BJ (cell line): ENCODE data around the gene BRMS1. TPM values are rescaled to one million over a fixed set of nuclear protein-coding genes. Genes with fewer than 3 reads are reported as not detected.

Source experiments
- CTCF ChIA-PET: fragments of 350-600 bp; formaldehyde crosslinking; extraction: SDS; loops from one replicate; lab custom pipeline; 2021; ENCODE audit warnings: antibody characterized with exemption, inconsistent platforms; lab: Yijun Ruan, JAX
- POLR2A ChIA-PET: fragments of 300-600 bp; sonication (Branson Sonifier 250); formaldehyde crosslinking; extraction: SDS; loops from one replicate; lab custom pipeline; 2021; ENCODE audit warnings: antibody characterized with exemption; lab: Charles Lee
- DNase-seq: peaks from one replicate; pipeline ENCODE4 v3.0.0-alpha.2; 2011; ENCODE audit warnings: low read depth
- H3K27me3 ChIP-seq: 2 replicates; pipeline ENCODE4 v1.6.0; 2011; ENCODE audit warnings: low read length; ENCODE audit not compliant: control insufficient read depth, insufficient read depth
- H3K36me3 ChIP-seq: 2 replicates; pipeline ENCODE4 v1.5.1; 2011; ENCODE audit warnings: low read length; ENCODE audit not compliant: control insufficient read depth, insufficient read depth
- H3K4me3 ChIP-seq: 2 replicates; pipeline ENCODE4 v1.5.1; 2011; ENCODE audit warnings: low read depth, mild to moderate bottlenecking, control low read depth, low read length
- CTCF ChIP-seq: IDR thresholded peaks from 2 replicates; pipeline ENCODE4 v1.5.1; 2011; ENCODE audit warnings: low read depth, mild to moderate bottlenecking, control low read depth, inconsistent platforms, low read length, moderate library complexity; ENCODE audit not compliant: insufficient read depth
- polyA plus RNA-seq: library from polyadenylated mRNA; depleted of rRNA; stranded (reverse); fragments of >200 nt; gene quantifications from 2 replicates; pipeline ENCODE4 v1.2.3, GENCODE V29; 2011

BRMS1 gene
- polyA plus RNA-seq, 1 experiment: 46.3 TPM

GRCh38 chr11:66310324-66310723, 34.6 kb downstream of the BRMS1 start:
- POLR2A ChIA-PET: interaction anchor here (0.6 to 1.3 kb wide), 2 partner anchors 22 to 27 kb away, joined by 3 to 5 read pairs; partner anchors contain the start of gene YIF1A

DNA sequence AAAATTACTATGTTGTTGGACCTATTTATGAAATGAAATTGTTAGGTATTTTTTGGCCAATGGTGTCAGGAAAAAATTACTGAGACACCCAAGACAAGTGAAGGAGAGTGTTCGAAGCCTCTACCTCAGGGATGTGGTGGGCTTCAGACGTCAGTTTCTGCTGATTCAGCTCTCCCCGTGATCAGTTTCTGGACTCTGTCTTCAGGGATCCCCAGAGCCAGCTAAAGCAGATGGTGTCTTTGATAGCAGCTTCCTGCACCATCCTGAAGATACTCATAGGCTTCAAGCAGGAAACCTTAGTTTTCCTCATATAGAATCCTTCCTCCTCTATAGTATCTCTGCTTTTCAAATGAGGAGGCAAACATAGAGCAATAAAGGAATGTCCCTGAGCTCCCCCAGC, 35.4 kb downstream of the BRMS1 start:
- POLR2A ChIA-PET: interaction anchor here (0.6 kb wide), 1 partner anchor 26 kb away, joined by 5 read pairs; no protein-coding TSS in a partner anchor
- CTCF ChIA-PET: interaction anchor here (1.2 to 11.3 kb wide), 5 partner anchors 13 to 78 kb away, joined by 4 to 201 read pairs (median 81); partner anchors contain the start of genes BRMS1 and RIN1
- H3K36me3 ChIP-seq: no peaks in the 10 kb centered on the region
- TF ChIP-seq CTCF: no peak
- no peak for DNase-seq
- H3K4me3 ChIP-seq: no peak overlapping the region
- H3K27me3 ChIP-seq: peaks cover 3% of the 10 kb centered on the region; the same call in 1 of the 2 replicates

More at GRCh38 chr11:66310324-66310723, 34.6 kb downstream of the BRMS1 start:
- no peak for DNase-seq
- CTCF ChIA-PET: interaction anchor here (1.2 to 11.3 kb wide), 6 partner anchors 16 to 77 kb away, joined by 4 to 201 read pairs (median 58); partner anchors contain the start of genes B4GAT1, BRMS1, RIN1 and TMEM151A
- H3K4me3 ChIP-seq: no peak overlapping the region
- H3K36me3 ChIP-seq: no peaks in the 10 kb centered on the region
- TF ChIP-seq CTCF: no peak
- peaks cover 3% of the 10 kb centered on the region; the same call in 1 of the 2 replicates for H3K27me3 ChIP-seq

DNA sequence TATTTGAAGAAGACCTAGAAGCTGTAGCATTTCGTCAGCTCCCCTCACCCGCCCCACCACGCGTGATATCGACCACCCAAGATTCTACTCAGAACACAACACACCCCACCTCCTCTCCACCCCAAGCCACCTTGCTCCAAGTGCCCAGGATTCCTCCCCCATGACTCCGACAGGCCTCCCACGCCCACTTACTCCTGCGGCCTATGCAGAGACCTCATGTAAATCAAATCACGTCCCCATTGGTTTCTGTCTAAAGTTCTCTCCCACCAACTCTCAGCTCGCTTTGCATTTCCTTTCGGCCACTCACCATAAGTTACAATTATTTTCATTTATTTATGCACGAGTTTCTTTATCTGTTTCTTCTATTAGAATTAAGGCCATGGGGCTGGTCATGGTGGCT, 42.2 kb downstream of the BRMS1 start:
- Histone ChIP-seq H3K27me3 (peaks cover 3% of the 10 kb centered on the region), H3K4me3 (no peak overlapping the region), H3K36me3 (no peaks in the 10 kb centered on the region)
- TF ChIP-seq CTCF: no peak
- CTCF ChIA-PET: interaction anchor here (0.5 to 1.8 kb wide), 3 partner anchors 9 to 106 kb away, joined by 3 to 13 read pairs (median 3); no protein-coding TSS in a partner anchor
- DNase-seq: no peak
- POLR2A ChIA-PET: no interaction called here

- TF ChIP-seq CTCF: no peak
- Histone ChIP-seq H3K4me3 (no peak overlapping the region), H3K36me3 (no peaks in the 10 kb centered on the region), H3K27me3 (peaks cover 2% of the 10 kb centered on the region)
- ChIA-PET CTCF (interaction anchor here (1.1 to 2.3 kb wide), 3 partner anchors 9 to 108 kb away, joined by 3 to 10 read pairs (median 3); no protein-coding TSS in a partner anchor), POLR2A (no interaction called here)
- DNase-seq: no peak
Measured at GRCh38 chr11:66299186-66299585, 45.7 kb downstream of the BRMS1 start.

DNA sequence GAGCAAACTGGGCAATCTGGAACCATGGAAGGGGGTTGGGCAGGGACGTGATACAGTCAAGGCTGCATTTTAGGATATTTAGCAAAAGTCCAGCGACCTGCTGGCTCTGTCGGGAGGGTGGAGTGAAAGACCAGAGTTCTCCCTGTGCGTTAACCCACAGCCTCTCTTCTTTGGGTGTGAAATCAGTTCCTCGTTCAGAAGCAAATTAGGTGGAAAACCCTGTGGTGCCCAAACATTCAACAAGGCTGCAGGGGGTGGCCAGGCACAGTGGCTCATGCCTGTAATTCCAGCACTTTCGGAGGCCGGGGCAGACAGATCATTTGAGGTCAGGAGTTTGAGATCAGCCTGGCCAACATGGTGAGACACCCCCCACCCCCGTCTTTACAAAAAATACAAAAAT, 47.3 kb downstream of the BRMS1 start:
- no peak for DNase-seq

More for the DNA sequence above, 47.3 kb downstream of the BRMS1 start:
- Histone ChIP-seq H3K4me3 (no peak overlapping the region), H3K36me3 (no peaks in the 10 kb centered on the region), H3K27me3 (peaks cover 14% of the 10 kb centered on the region)
- no peak for TF ChIP-seq CTCF
- ChIA-PET CTCF (interaction anchor here (0.9 to 2.1 kb wide), 5 partner anchors 11 to 91 kb away, joined by 3 to 14 read pairs (median 4); no protein-coding TSS in a partner anchor), POLR2A (interaction anchor here (0.5 kb wide), 1 partner anchor 8 kb away, joined by 3 read pairs; the partner anchor contains the start of gene YIF1A)
